T-cell (primary cell): ENCODE results near the gene LDLRAD4. TPM values are rescaled to one million over a fixed set of nuclear protein-coding genes. Genes with fewer than 3 reads are reported as not detected.

Experiments used
- ATAC-seq, 4 experiments: fragments of 200-7000 bp in 3 of 4; fragments of 150-1000 bp in 1 of 4; cut with Tn5 transposase; replicated peaks in 1 of 4; 1 replicate in 3 of 4; 2 replicates in 1 of 4; pipeline ENCODE4 v1.10.0; 2021; ENCODE audit warnings: moderate library complexity in 3 of 4, mild to moderate bottlenecking in 2 of 4, moderate number of reproducible peaks in 1 of 4
- CTCF ChIA-PET, 2 donors: fragments of 300-600 bp; sonication (Branson Sonifier 250); formaldehyde crosslinking; loops; one replicate each; lab custom pipeline; 2022; ENCODE audit warnings: antibody characterized with exemption in 2 of 2; lab: Charles Lee
- POLR2A ChIA-PET, 2 donors: fragments of 300-600 bp; sonication (Branson Sonifier 250); formaldehyde crosslinking; loops; one replicate each; lab custom pipeline; 2022; ENCODE audit warnings: antibody characterized with exemption in 2 of 2; lab: Charles Lee
- DNase-seq, 35 experiments: peaks; one replicate each; pipeline versions ENCODE4 v3.0.0 to v3.0.0-alpha.2; 2013 to 2023
- H3K27ac ChIP-seq: one replicate; pipeline ENCODE4 v1.5.1; 2013; ENCODE audit warnings: low read length
- H3K27me3 ChIP-seq, 2 experiments: replicated peaks in 1 of 2; 1 replicate in 1 of 2; 2 replicates in 1 of 2; pipeline versions ENCODE4 v1.6.1 to v1.7.0; 2013; ENCODE audit warnings: low read length in 1 of 2, mixed read lengths in 1 of 2; ENCODE audit not compliant: control insufficient read depth in 2 of 2, insufficient read depth in 2 of 2; ENCODE audit errors: extremely low read depth in 1 of 2
- H3K36me3 ChIP-seq, 2 donors: 1 replicate in 1 of 2; 2 replicates in 1 of 2; pipeline versions ENCODE4 v1.6.1 to v1.7.0; 2013; ENCODE audit warnings: low read length in 1 of 2; ENCODE audit not compliant: control insufficient read depth in 2 of 2, insufficient read depth in 1 of 2; ENCODE audit errors: extremely low read depth in 1 of 2
- H3K4me1 ChIP-seq, 2 experiments: 1 replicate in 1 of 2; 2 replicates in 1 of 2; pipeline versions ENCODE4 v1.6.1 to v1.7.0; 2013; ENCODE audit warnings: low read length in 2 of 2, mixed read lengths in 1 of 2; ENCODE audit not compliant: insufficient read depth in 2 of 2, control insufficient read depth in 1 of 2; ENCODE audit errors: extremely low read depth in 1 of 2
- H3K4me3 ChIP-seq, 2 donors: 1 replicate in 1 of 2; 2 replicates in 1 of 2; pipeline versions ENCODE4 v1.5.1 to v1.7.0; 2013; ENCODE audit warnings: mild to moderate bottlenecking in 2 of 2, low read length in 1 of 2, moderate library complexity in 1 of 2; ENCODE audit not compliant: control insufficient read depth in 1 of 2; ENCODE audit errors: extremely low read depth in 1 of 2
- H3K9me3 ChIP-seq: 2 replicates; pipeline ENCODE4 v1.7.0; 2013
- H3K27ac Mint-ChIP-seq, 2 donors: one replicate each; pipeline ENCODE4 v1.8.0; 2020 to 2021; ENCODE audit warnings: mild to moderate bottlenecking in 2 of 2, mixed read lengths in 2 of 2
- H3K27me3 Mint-ChIP-seq, 2 donors: one replicate each; pipeline ENCODE4 v1.8.0; 2021 to 2022; ENCODE audit warnings: mixed read lengths in 2 of 2
- H3K36me3 Mint-ChIP-seq: one replicate; pipeline ENCODE4 v1.8.0; 2021; ENCODE audit warnings: mixed read lengths
- H3K4me1 Mint-ChIP-seq, 3 donors: one replicate each; pipeline ENCODE4 v1.8.0; 2020 to 2022; ENCODE audit warnings: mixed read lengths in 3 of 3, mild to moderate bottlenecking in 1 of 3
- H3K4me3 Mint-ChIP-seq, 3 donors: one replicate each; pipeline ENCODE4 v1.8.0; 2020 to 2022; ENCODE audit warnings: mild to moderate bottlenecking in 3 of 3, mixed read lengths in 3 of 3, moderate library complexity in 3 of 3
- H3K9me3 Mint-ChIP-seq, 3 donors: one replicate each; pipeline ENCODE4 v1.8.0; 2020 to 2022; ENCODE audit warnings: mixed read lengths in 3 of 3
- WGBS: methylation state at CpG from one replicate; pipeline ENCODE4 v1.1.5; 2013; ENCODE audit warnings: missing lambda C conversion rate; ENCODE audit not compliant: insufficient coverage; 5-methylcytosine and 5-hydroxymethylcytosine counted together
- total RNA-seq, 35 experiments: library from RNA in 6 of 35; stranded (reverse) in 6 of 35; fragments of 120-200 nt in 1 of 35; gene quantifications; one replicate each; pipeline versions ENCODE4 v1.2.1 to v1.2.4 and lab custom pipeline; 2013 to 2026

The LDLRAD4 gene
- total RNA-seq, 5 donors from 2014 or later (not counting 1 experiment from before 2014, with no cell fraction given), result 57.6 to 80.8 (median 72.4) TPM

DNA sequence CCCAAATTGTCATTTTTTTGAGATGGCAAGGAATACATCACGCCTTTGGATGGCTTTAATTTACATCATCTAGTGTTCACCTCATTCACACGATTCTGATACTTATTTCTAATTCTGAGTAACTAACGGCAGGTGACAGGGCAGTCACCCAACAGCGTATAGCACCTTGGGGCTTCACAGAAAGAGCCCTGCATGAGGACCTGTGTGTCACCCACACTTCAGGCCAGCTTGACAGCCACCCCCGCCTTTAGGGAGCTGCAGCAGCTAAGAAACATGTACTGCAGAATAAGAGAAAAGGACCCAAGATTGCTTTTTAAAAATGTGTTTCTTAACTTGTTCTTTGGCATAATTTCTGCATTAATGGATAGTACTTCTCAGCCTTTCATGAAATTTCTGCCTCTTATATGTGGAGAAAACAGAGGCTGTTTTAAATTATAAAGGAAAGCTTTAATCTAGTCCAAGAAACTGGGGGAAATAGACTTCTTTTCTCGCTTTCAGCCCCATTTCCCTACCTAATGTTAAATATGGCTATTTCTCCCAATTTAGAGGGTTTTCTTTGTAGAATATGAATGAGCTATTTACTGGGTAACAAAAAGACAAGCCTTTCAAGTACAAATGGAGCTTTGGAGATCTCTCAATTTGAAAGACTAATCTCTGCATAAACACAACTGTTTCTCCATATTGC is 245.1 kb downstream of the LDLRAD4 start:
- H3K27me3 Mint-ChIP-seq, result no peaks in the 10 kb centered on the region
- H3K4me3 Mint-ChIP-seq, result peak overlapping the region; percentile 90 to 92 (median 91)
- H3K9me3 Mint-ChIP-seq, result peaks cover 0 to 17% (median 2%) of the 10 kb centered on the region in 3 donors
- WGBS, result 71% methylated on average over 4 of the region's 6 CpGs
- peaks cover 22% of the 10 kb centered on the region for H3K36me3 Mint-ChIP-seq
- DNase-seq, result peak in 2 of 35 experiments; percentile 18 to 27
- CTCF ChIA-PET, result interaction anchor here in 1 of 2 donors (0.6 kb wide), 1 partner anchor 263 kb away, joined by 4 read pairs; no protein-coding TSS in a partner anchor
- no peak for ATAC-seq
- Histone ChIP-seq H3K27me3 (no peaks in the 10 kb centered on the region), H3K4me1 (peaks cover 27 to 54% of the 10 kb centered on the region in 2 experiments), H3K27ac (peak overlapping the region; percentile 52), H3K9me3 (peaks cover 2% of the 10 kb centered on the region), H3K4me3 (no peak overlapping the region), H3K36me3 (no peaks in the 10 kb centered on the region)
- H3K4me1 Mint-ChIP-seq, result peaks cover 69 to 75% (median 71%) of the 10 kb centered on the region in 3 donors
- H3K27ac Mint-ChIP-seq, result peak overlapping the region; percentile 95 to 97
- POLR2A ChIA-PET, result interaction anchor here (0.7 to 0.8 kb wide), 2 partner anchors 29 to 197 kb away, joined by 3 read pairs; no protein-coding TSS in a partner anchor

DNA sequence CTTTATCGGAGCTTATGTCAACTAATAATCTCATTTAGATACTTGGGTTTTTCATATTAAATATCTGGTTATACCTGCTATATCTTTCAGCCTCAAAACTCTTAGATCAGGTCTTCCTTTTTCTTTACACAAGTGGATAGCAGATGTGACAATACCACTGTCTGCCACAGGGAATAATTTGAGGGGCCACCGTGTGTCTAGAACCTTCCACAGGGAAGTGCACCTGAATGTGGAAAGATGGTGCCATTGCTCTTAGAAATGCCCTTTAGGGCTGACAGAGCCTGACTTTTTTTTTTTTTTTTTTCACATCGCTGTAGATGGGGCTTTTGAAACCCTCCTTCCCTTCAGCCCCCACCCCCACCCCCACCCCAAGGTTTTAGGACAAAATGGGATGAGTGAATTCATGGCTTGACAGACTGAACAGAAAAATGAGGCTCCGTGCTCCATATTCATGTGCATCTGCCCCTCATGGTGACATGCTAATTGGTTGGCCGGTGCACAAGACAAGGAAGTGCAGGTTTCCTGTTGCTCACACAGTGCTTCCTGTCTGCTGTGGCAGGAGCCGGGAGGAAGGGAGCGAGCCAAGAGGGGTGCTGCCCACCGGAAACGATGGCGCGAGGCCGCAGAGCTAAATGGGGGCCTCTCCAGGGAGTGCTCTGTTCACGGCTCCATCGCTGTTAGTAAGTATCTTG is 246.0 kb downstream of the LDLRAD4 start:
- Histone ChIP-seq H3K9me3 (peaks cover 2% of the 10 kb centered on the region), H3K4me1 (peaks cover 27 to 54% of the 10 kb centered on the region in 2 experiments), H3K27ac (peak overlapping the region; percentile 52), H3K27me3 (no peaks in the 10 kb centered on the region), H3K4me3 (peak overlapping the region; percentile 51 to 75), H3K36me3 (no peaks in the 10 kb centered on the region)
- peaks cover 75 to 82% (median 75%) of the 10 kb centered on the region in 3 donors for H3K4me1 Mint-ChIP-seq
- POLR2A ChIA-PET, result interaction anchor here (0.7 to 0.8 kb wide), 2 partner anchors 29 to 198 kb away, joined by 3 read pairs; no protein-coding TSS in a partner anchor
- H3K4me3 Mint-ChIP-seq, result peak overlapping the region; percentile 90 to 92 (median 91)
- peak overlapping the region; percentile 95 to 97 for H3K27ac Mint-ChIP-seq
- H3K27me3 Mint-ChIP-seq, result no peaks in the 10 kb centered on the region
- CTCF ChIA-PET, result interaction anchor here in 1 of 2 donors (0.6 kb wide), 1 partner anchor 262 kb away, joined by 4 read pairs; no protein-coding TSS in a partner anchor
- DNase-seq, result peak; percentile 33 to 79 (median 57)
- H3K9me3 Mint-ChIP-seq, result peaks cover 0 to 17% (median 2%) of the 10 kb centered on the region in 3 donors
- peak; percentile 94 to 97 (median 96) for ATAC-seq
- 0% methylated on average over 11 of the region's 14 CpGs for WGBS
- peaks cover 25% of the 10 kb centered on the region for H3K36me3 Mint-ChIP-seq

DNA sequence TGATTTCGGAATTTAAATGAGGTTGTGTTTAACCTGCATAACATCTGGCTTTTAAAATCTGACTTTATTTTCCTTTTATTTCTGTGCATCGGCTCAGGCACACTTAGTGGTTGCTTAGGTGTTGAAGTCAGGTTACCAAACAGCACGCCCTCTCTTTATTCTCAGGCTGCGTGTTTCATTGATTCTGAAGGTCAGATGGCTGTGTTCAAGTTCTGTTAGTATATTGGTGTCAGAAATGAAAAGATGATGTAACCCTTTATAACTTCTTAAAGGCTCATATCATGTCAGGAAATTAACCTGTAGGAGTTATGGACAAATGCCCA is 246.5 kb downstream of the LDLRAD4 start:
- Histone ChIP-seq H3K27ac (peak overlapping the region; percentile 52), H3K36me3 (no peaks in the 10 kb centered on the region), H3K27me3 (no peaks in the 10 kb centered on the region), H3K4me3 (peak overlapping the region; percentile 51 to 75), H3K4me1 (peaks cover 27 to 54% of the 10 kb centered on the region in 2 experiments), H3K9me3 (peaks cover 2% of the 10 kb centered on the region)
- ChIA-PET CTCF (no interaction called here), POLR2A (no interaction called here)
- ATAC-seq (no peak), DNase-seq (no peak)
- H3K27ac Mint-ChIP-seq, result peak overlapping the region; percentile 95 to 97
- H3K27me3 Mint-ChIP-seq, result no peaks in the 10 kb centered on the region
- H3K4me1 Mint-ChIP-seq, result peaks cover 78 to 81% (median 79%) of the 10 kb centered on the region in 3 donors
- H3K36me3 Mint-ChIP-seq, result peaks cover 26% of the 10 kb centered on the region
- WGBS, result no CpG with 5 or more reads among the region's 4 CpGs
- H3K9me3 Mint-ChIP-seq, result peaks cover 0 to 17% (median 2%) of the 10 kb centered on the region in 3 donors
- peak overlapping the region; percentile 90 to 92 (median 91) for H3K4me3 Mint-ChIP-seq

DNA sequence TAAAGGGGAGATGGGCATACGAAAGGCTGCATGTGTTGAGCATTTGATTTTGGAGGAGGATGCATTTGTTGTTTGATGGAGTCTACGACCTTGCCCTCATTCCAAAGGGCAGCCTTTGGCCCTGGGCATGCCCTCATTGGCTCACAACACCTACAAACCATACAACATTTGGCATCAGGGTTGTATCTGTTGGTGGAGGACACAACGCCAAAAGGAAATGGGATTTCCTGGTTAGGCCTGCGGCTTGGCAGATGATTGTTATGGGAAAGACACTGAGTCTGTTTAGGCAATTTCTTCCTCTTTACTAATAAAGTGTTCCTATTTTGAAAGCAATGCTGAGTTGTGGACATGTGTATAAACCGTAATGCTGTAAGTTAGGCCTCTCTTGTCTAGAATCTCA is 246.9 kb downstream of the LDLRAD4 start:
- POLR2A ChIA-PET, result no interaction called here
- ATAC-seq, result no peak
- Mint-ChIP-seq H3K27me3 (no peaks in the 10 kb centered on the region), H3K4me3 (peak overlapping the region; percentile 90 to 92 (median 91)), H3K27ac (peak overlapping the region; percentile 95 to 97), H3K9me3 (peaks cover 0 to 17% (median 2%) of the 10 kb centered on the region in 3 donors), H3K4me1 (peaks cover 74 to 81% (median 81%) of the 10 kb centered on the region in 3 donors), H3K36me3 (peaks cover 26% of the 10 kb centered on the region)
- H3K27me3 ChIP-seq, result no peaks in the 10 kb centered on the region
- no peaks in the 10 kb centered on the region for H3K36me3 ChIP-seq
- peak overlapping the region; percentile 52 for H3K27ac ChIP-seq
- DNase-seq, result peak in 1 of 35 experiments; percentile 16
- CTCF ChIA-PET, result no interaction called here
- peak overlapping the region; percentile 51 to 75 for H3K4me3 ChIP-seq
- peaks cover 2% of the 10 kb centered on the region for H3K9me3 ChIP-seq
- WGBS, result no CpG with 5 or more reads among the region's 5 CpGs
- H3K4me1 ChIP-seq, result peaks cover 27 to 58% of the 10 kb centered on the region in 2 experiments

DNA sequence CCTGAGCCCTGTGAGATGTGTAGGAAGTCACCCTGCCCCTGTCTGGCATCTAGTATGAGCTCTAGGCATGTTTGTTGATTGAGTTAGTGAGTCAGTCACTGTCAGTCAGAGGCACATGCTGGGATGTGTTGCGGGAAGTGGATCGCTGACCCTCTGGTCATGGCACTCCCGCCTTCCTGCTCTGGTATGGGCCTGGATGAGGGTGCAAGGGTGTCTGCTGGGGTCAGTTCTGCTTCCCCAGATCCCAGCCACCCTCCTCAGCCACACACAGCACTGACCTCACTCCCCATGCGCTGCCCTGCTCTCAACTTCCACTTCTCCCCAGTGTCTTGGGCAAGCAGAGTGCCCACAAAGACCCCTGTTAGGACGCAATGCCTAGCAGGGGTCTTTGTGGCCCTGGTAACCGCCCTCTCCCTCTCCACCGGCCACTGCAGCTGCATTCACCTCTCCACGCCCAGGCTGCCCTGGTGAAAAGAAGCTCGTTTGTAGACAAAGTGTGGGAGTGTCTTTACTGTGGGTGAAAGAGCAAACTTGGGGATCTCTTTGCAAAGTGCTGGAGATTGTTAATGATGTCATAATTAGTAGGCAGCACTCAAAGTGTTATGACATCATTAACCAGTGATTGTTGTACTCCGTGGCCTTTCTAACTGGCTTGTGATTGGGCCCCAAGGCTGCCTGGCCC is 252.1 kb downstream of the LDLRAD4 start:
- Mint-ChIP-seq H3K27ac (peak overlapping the region; percentile 70 to 86), H3K4me1 (peaks cover 54 to 71% (median 65%) of the 10 kb centered on the region in 3 donors), H3K9me3 (peaks cover 0 to 17% (median 2%) of the 10 kb centered on the region in 3 donors), H3K36me3 (peaks cover 56% of the 10 kb centered on the region), H3K27me3 (no peaks in the 10 kb centered on the region), H3K4me3 (peak overlapping the region in 1 of 3 donors; percentile 16)
- H3K9me3 ChIP-seq, result peaks cover 2% of the 10 kb centered on the region
- ChIA-PET CTCF (interaction anchor here in 1 of 2 donors (0.6 kb wide), 1 partner anchor 81 kb away, joined by 3 read pairs; no protein-coding TSS in a partner anchor), POLR2A (no interaction called here)
- H3K27ac ChIP-seq, result no peak overlapping the region
- no peaks in the 10 kb centered on the region for H3K27me3 ChIP-seq
- peaks cover 3 to 15% of the 10 kb centered on the region in 2 donors for H3K36me3 ChIP-seq
- peaks cover 2 to 34% of the 10 kb centered on the region in 2 experiments for H3K4me1 ChIP-seq
- H3K4me3 ChIP-seq, result no peak overlapping the region
- 100% methylated on average over 2 of the region's 10 CpGs for WGBS
- ATAC-seq (no peak), DNase-seq (no peak)
